ENCODE measurements around the gene HOMER3. TPM values are rescaled to one million over a fixed set of nuclear protein-coding genes. Genes with fewer than 3 reads are reported as not detected.

The HOMER3 gene
- total and polyA plus RNA-seq, 2 experiments from 2014 or later, result 16.7 to 38.4 TPM

- Histone ChIP-seq H3K27ac (ENCODE audit: low read depth) (no peak overlapping the region), H3K36me3 (ENCODE audit: insufficient read depth) (0 out of 2 replicates have a peak, but pooled peaks cover under 1% of the 10 kb centered on the region), H3K9me2 (ENCODE audit: insufficient read depth) (no peaks in the 10 kb centered on the region), H3K4me1 (ENCODE audit: insufficient read depth) (no peaks in the 10 kb centered on the region; the same call in 1 of the 2 replicates), H4K20me1 (replicated peaks; ENCODE audit: insufficient read depth) (no peaks in the 10 kb centered on the region; the same call in 1 of the 2 replicates), H3K4me2 (no peak overlapping the region), H3K27me3 (ENCODE audit: insufficient read depth) (no peaks in the 10 kb centered on the region), H2AFZ (no peak overlapping the region), H3F3A (replicated peaks; ENCODE audit: low read depth) (peaks cover 5% of the 10 kb centered on the region), H3K4me3 (no peak overlapping the region), H3K79me2 (replicated peaks; ENCODE audit: insufficient read depth) (no peaks in the 10 kb centered on the region)
- Mint-ChIP-seq H3K9me3 (no peaks in the 10 kb centered on the region), H3K36me3 (ENCODE audit: low read depth) (peaks cover 6% of the 10 kb centered on the region; the same call in 2 of the 3 replicates), H3K4me3 (no peak overlapping the region; the same call in 2 of the 3 replicates), H3K27ac (no peak overlapping the region), H3K4me1 (no peaks in the 10 kb centered on the region; the same call in 2 of the 3 replicates), H3K27me3 (ENCODE audit: insufficient read depth, low read depth, poor library complexity) (peaks cover 12% of the 10 kb centered on the region)
- DNase-seq (ENCODE audit: low spot score) (no peak), ATAC-seq (no peak)
- TF ChIP-seq EZH2phosphoT487 (IDR thresholded peaks at IDR 0.05; ENCODE audit: unreplicated experiment) (no peak), ZNF114 (CRISPR knock-in tag; IDR thresholded peaks at IDR 0.05) (no peak), ZNF331 (CRISPR knock-in tag; IDR thresholded peaks at IDR 0.05; ENCODE audit: low read depth) (no peak), EZH2 (IDR thresholded peaks at IDR 0.05; ENCODE audit: low read depth, unreplicated experiment) (no peak), ETS1 (IDR thresholded peaks at IDR 0.05) (no peak), JUNB (IDR thresholded peaks at IDR 0.05; ENCODE audit: unreplicated experiment) (no peak), CTCF (conservative IDR thresholded peaks at IDR 0.05; ENCODE audit: low read depth in 2 of 2) (no peak), STAT1 (IDR thresholded peaks at IDR 0.05; ENCODE audit: unreplicated experiment) (no peak), CREB1 (CRISPR knock-in tag; IDR thresholded peaks at IDR 0.05; ENCODE audit: low read depth) (no peak), ZNF462 (CRISPR knock-in tag; IDR thresholded peaks at IDR 0.05) (no peak), NANOG (IDR thresholded peaks at IDR 0.05; ENCODE audit: borderline replicate concordance) (no peak), POLR2AphosphoS5 (IDR thresholded peaks at IDR 0.05; ENCODE audit: low read depth) (no peak)
- TF ChIP-seq, protein P1, sequence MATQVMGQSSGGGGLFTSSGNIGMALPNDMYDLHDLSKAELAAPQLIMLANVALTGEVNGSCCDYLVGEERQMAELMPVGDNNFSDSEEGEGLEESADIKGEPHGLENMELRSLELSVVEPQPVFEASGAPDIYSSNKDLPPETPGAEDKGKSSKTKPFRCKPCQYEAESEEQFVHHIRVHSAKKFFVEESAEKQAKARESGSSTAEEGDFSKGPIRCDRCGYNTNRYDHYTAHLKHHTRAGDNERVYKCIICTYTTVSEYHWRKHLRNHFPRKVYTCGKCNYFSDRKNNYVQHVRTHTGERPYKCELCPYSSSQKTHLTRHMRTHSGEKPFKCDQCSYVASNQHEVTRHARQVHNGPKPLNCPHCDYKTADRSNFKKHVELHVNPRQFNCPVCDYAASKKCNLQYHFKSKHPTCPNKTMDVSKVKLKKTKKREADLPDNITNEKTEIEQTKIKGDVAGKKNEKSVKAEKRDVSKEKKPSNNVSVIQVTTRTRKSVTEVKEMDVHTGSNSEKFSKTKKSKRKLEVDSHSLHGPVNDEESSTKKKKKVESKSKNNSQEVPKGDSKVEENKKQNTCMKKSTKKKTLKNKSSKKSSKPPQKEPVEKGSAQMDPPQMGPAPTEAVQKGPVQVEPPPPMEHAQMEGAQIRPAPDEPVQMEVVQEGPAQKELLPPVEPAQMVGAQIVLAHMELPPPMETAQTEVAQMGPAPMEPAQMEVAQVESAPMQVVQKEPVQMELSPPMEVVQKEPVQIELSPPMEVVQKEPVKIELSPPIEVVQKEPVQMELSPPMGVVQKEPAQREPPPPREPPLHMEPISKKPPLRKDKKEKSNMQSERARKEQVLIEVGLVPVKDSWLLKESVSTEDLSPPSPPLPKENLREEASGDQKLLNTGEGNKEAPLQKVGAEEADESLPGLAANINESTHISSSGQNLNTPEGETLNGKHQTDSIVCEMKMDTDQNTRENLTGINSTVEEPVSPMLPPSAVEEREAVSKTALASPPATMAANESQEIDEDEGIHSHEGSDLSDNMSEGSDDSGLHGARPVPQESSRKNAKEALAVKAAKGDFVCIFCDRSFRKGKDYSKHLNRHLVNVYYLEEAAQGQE (IDR thresholded peaks at IDR 0.05; ENCODE audit: unreplicated experiment), result no peak
Measured at GRCh38 chr19:18987456-18987855, 46.4 kb upstream of the HOMER3 start.

Measured in GM23338 (cell line).